Measurements from ENCODE around the gene STAC3. TPM values are rescaled to one million over a fixed set of nuclear protein-coding genes. Genes with fewer than 3 reads are reported as not detected.

Gene STAC3
- total RNA-seq, 2 experiments from 2014 or later, result 0.71 to 1.4 TPM

GRCh38 chr12:57239587-57240065, 11.4 kb downstream of the STAC3 start:
- ChIA-PET CTCF (interaction anchor here (0.6 to 12.1 kb wide), 18 partner anchors 12 to 1493 kb away, joined by 3 to 327 read pairs (median 3); partner anchors contain the start of genes GLI1, LRP1, NXPH4 and SHMT2), POLR2A (interaction anchor here (0.6 to 3.7 kb wide), 5 partner anchors 10 to 219 kb away, joined by 3 to 39 read pairs (median 5); partner anchors contain the start of gene SHMT2)

DNA sequence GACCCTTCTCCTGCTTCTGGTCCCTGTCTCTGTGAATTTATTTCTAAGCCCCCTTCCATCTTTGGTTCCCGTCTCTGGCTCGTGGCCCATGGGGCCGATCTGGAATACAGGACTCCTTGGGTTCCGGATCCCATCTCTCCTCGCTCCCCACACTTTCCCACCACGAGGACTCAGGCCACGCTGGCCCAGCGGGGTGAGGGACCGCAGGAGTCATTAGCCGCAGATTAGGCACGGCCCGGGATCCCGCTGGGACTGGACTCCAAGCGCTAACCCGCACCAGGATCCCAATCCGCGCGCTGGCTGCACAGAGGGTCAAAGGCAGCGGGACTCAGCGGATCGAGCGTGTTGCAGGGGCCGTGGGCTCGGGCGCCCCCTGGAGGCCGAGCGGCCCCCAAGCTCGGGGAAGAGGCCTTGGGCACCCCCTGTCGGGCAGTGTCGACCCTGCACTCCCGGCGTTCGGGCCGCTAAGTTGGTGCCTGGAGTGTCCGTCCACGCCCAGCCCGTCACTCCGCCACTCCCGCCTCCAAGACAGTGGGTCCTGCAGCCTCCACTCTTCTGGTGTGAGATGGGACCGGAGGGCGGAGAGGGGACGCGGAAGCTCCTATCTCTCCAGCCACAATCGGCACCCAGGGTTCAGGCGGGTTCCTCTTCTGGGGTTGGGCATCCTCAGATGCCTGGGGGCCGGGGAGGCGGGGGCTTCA, 12.0 kb downstream of the STAC3 start:
- ChIA-PET CTCF (interaction anchor here (0.6 to 12.1 kb wide), 15 partner anchors 12 to 1492 kb away, joined by 3 to 327 read pairs (median 3); partner anchors contain the start of genes GLI1, NXPH4 and SHMT2), POLR2A (interaction anchor here (0.7 to 3.7 kb wide), 5 partner anchors 9 to 127 kb away, joined by 3 to 39 read pairs (median 5); partner anchors contain the start of gene SHMT2)

DNA sequence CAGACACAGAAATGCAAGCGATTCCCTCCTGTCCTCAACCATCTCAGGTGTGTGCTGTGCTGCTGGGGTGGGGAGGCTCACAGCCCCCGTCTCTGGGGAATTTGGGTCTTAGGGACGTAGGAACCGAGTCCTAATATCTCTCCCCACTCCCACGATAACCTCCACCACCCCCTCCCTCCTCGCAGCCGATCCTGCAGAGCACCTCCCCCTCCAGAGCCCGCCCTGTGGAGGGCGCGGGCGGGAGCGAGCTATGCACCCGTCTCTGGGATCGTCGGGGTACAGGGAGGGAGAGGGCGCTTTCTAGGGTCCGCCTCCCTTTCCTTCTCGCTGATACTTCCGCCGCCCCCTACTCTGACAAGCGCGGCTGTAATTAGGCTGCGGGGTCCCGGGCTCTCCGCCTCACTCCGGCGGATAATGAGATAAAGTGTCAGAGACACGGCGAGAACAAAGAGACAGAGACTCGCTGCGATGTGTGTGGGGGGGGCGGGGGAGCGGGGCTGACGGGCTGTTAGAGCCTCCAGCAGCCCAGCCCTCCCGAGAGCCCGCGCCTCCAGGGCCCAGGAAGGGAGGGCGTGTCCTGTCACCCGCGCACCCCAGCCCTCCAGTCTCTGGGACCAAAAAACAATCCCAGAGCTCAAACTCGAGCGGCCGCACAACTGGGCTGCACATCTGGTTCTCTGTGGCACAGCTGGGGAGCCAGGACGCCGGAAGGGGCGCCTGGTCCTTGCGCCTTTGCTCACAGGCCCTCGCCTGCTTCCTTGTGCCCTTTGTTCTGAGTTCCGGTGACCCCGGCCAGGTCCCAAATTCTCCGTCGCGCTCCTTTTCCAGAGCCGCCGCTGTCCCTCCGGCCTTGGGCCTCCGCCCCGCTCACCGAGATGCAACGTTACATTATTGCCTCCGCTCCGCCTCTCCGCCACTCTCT, 12.8 kb downstream of the STAC3 start:
- ChIA-PET CTCF (interaction anchor here (0.6 to 12.1 kb wide), 13 partner anchors 11 to 613 kb away, joined by 3 to 327 read pairs (median 4); partner anchors contain the start of genes GLI1, NXPH4 and SHMT2), POLR2A (interaction anchor here (0.5 to 3.7 kb wide), 6 partner anchors 8 to 126 kb away, joined by 3 to 39 read pairs (median 4); partner anchors contain the start of gene SHMT2)

DNA sequence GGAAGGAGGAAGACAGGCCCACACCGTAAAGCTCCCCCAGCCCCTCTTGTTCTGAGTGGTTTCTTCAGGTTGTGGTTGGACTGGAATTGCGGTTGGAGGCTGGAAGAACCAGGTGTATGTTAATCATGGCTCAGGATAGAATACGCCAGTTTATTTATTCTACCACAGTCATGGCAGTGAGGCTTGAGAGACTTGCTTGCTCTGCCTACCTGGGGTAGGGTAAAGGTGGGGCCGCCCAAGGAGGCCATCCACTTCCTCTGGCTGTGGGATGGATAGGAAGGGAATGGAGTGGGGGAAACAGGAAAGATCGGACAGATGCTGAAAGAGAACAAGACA, 13.4 kb downstream of the STAC3 start:
- ChIA-PET POLR2A (interaction anchor here (0.5 kb wide), 1 partner anchor 24 kb away, joined by 4 read pairs; no protein-coding TSS in a partner anchor), CTCF (interaction anchor here (0.6 to 12.1 kb wide), 6 partner anchors 10 to 117 kb away, joined by 3 to 327 read pairs (median 6); partner anchors contain the start of genes NXPH4 and SHMT2)

- ChIA-PET CTCF (interaction anchor here (0.6 to 12.1 kb wide), 5 partner anchors 10 to 116 kb away, joined by 3 to 327 read pairs (median 4); partner anchors contain the start of genes NXPH4 and SHMT2), POLR2A (interaction anchor here (0.5 to 1.0 kb wide), 2 partner anchors 14 to 24 kb away, joined by 4 read pairs; no protein-coding TSS in a partner anchor)
These were observed 13.9 kb downstream of the STAC3 start for GRCh38 chr12:57236925-57237595.

DNA sequence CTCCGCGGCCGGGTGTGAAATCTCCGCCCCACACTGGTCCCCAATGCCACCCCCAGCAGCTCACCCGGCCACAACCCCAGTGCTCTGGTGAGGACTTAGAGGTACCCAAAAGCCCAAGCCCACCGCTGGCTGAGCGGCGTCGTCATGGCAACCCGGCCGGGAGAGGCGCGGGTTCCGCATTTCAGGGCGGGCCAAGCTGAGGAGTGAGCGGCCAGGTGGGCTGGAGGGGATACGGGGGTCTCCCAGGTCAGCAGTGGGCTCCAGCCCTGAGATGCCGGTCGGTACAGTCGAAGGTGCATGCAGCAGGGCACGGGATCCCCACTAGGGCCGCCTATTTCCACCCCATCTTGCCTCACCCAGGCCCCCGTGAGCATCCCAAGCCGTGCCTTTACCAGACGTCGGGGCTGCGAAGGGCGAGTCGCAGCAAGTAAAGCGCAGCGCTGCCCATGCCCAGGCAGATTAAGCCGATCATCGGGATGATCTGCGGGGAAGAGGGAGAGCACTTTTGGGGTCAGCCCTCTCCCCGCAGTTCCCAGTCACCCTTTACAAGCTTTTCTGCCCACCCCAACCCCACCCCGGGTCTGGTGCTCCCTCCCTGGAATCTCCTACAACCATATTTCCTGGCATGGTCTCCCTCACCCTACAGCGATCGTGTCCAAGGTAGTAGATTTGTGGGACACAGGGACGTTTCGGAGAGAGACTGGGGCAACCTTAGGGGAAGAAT, 14.6 kb downstream of the STAC3 start:
- CTCF ChIA-PET, result interaction anchor here (0.6 to 12.1 kb wide), 3 partner anchors 9 to 71 kb away, joined by 4 to 327 read pairs (median 316); partner anchors contain the start of genes NXPH4 and SHMT2
- POLR2A ChIA-PET, result interaction anchor here (0.6 to 1.0 kb wide), 3 partner anchors 9 to 125 kb away, joined by 3 to 4 read pairs (median 4); partner anchors contain the start of gene STAT6

GRCh38 chr12:57235728-57236131, 15.3 kb downstream of the STAC3 start:
- ChIA-PET CTCF (interaction anchor here (10.4 kb wide), 1 partner anchor 23 kb away, joined by 327 read pairs; the partner anchor contains the start of gene NXPH4), POLR2A (interaction anchor here (1.0 kb wide), 1 partner anchor 9 kb away, joined by 4 read pairs; no protein-coding TSS in a partner anchor)

DNA sequence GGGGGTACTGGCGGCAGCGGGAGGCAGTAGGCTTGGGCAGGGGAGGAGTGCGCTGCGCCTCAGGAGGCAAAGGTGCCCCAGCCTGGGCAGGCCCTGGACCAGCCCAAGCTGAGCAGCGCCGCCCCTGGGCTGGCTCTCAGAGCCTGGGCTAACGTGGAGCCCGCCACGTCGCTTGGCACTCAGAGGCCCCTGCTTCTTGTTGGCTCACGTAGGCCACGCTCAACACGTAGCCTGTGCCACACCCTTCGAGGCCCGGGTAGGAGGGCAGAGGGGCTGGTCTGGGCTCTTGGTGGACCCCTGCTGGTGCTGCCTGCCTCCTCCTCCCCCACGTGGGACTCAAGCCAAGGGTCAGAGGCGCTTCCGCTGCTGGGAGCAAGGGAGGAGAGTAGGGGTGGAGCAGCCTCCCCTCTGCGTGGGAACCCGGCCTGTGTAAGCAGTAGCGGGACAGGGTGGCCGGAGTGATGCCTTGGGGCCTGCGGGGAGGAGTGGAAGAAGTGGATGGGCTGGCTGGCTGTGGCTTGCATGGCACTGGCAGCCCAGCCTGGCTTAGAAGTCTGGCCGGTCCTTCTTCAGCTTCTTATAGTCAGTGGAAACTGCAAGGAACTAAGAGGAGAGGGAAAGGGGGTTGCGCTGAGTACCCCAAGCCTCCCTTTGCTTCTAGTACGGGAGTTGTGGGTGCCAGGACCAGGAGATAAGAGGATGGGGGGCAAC, 15.8 kb downstream of the STAC3 start:
- ChIA-PET CTCF (interaction anchor here (0.6 to 10.4 kb wide), 2 partner anchors 22 to 1045 kb away, joined by 4 to 327 read pairs; partner anchors contain the start of gene NXPH4), POLR2A (no interaction called here)

GRCh38 chr12:57234571-57235016, 16.4 kb downstream of the STAC3 start:
- POLR2A ChIA-PET, result no interaction called here
- CTCF ChIA-PET, result interaction anchor here (8.9 to 10.4 kb wide), 2 partner anchors 20 to 22 kb away, joined by 92 to 327 read pairs; partner anchors contain the start of gene NXPH4

- POLR2A ChIA-PET, result no interaction called here
- CTCF ChIA-PET, result interaction anchor here (0.9 to 13.2 kb wide), 4 partner anchors 8 to 110 kb away, joined by 3 to 316 read pairs (median 48); a partner anchor contains a TSS
These were observed 16.8 kb downstream of the STAC3 start for GRCh38 chr12:57234233-57234570.

GRCh38 chr12:57233357-57234232, 17.4 kb downstream of the STAC3 start:
- POLR2A ChIA-PET, result no interaction called here
- CTCF ChIA-PET, result interaction anchor here (0.9 to 13.2 kb wide), 4 partner anchors 8 to 110 kb away, joined by 3 to 316 read pairs (median 48); a partner anchor contains a TSS

DNA sequence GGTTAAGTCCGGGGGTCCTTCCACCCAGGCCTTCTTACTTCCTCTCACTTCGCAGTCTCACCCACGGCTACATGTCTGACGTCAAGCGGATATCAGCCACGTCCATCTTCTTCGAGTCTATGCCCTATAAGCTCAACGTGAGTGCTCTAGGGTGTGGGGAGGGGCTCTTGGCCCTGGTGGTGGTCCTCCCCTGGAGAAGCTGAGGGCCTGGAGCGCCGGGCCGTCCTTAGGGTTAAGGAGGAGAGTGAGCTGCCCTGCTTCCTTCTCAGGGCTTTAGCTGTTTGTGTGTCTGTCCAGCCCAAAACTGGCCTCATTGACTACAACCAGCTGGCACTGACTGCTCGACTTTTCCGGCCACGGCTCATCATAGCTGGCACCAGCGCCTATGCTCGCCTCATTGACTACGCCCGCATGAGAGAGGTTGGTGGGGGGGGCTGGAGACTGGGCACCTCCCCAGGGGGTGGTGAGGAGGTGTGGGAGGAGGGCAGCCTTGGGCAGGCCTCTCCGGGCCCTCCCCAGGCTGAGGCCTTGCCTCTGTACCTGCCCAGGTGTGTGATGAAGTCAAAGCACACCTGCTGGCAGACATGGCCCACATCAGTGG, 18.7 kb downstream of the STAC3 start:
- ChIA-PET CTCF (interaction anchor here (8.9 to 13.2 kb wide), 2 partner anchors 10 to 18 kb away, joined by 92 to 316 read pairs; a partner anchor contains a TSS), POLR2A (no interaction called here)

DNA sequence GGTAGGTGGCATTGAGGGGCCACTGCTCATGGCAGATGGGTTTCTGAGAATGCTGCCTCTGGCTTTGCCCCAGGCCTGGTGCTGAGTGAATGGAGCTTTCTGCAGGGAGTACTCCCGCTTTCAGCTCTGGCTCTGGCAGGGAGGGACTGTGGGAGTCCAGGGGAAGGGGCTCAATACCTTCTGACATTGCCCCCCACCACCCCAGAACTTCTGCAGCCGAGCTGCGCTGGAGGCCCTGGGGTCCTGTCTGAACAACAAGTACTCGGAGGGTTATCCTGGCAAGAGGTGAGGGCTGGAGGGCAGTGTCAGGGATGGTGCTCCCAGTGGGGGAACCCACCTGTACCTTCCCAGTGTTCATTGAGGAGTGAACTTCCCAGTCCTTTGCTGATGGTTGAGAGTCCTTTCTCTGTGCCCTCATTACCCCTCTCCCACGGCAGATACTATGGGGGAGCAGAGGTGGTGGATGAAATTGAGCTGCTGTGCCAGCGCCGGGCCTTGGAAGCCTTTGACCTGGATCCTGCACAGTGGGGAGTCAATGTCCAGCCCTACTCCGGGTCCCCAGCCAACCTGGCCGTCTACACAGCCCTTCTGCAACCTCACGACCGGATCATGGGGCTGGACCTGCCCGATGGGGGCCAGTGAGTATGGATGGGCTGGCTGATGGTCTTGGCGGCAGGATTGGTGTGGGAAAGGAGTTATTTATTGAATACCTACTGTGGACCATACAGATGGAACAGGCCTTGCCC, 19.5 kb downstream of the STAC3 start:
- ChIA-PET CTCF (interaction anchor here (1.2 to 13.2 kb wide), 3 partner anchors 11 to 224 kb away, joined by 3 to 316 read pairs (median 92); a partner anchor contains a TSS), POLR2A (interaction anchor here (3.0 kb wide), 1 partner anchor 9 kb away, joined by 39 read pairs; no protein-coding TSS in a partner anchor)

- POLR2A ChIA-PET, result interaction anchor here (1.0 to 3.0 kb wide), 3 partner anchors 10 to 143 kb away, joined by 3 to 39 read pairs (median 5); no protein-coding TSS in a partner anchor
- CTCF ChIA-PET, result interaction anchor here (0.8 to 13.2 kb wide), 7 partner anchors 12 to 229 kb away, joined by 3 to 316 read pairs (median 3); partner anchors contain the start of genes GLI1 and LRP1
These were observed 20.4 kb downstream of the STAC3 start for GRCh38 chr12:57230381-57231155.

Measured in activated CD8-positive, alpha-beta memory T cell treated with anti-CD3 and anti-CD28 coated beads for 36 hours (primary cell).